NCI-H1092 treated with DMSO at 0.1 percent for 48 hours (cell line): Measurements from ENCODE around the gene SMARCD2.
A peak's percentile ranks its signal among the peaks of the same experiment; 100 is the strongest.
"Not testable (repeated sequence)": the region's sequence is repeated elsewhere in the genome, so short reads cannot be mapped to it uniquely, and the experiment has no call there.

Source experiments
- DNase-seq: peaks from one replicate; lab custom pipeline; 2025; lab: John Stamatoyannopoulos, UW

The SMARCD2 gene

DNA sequence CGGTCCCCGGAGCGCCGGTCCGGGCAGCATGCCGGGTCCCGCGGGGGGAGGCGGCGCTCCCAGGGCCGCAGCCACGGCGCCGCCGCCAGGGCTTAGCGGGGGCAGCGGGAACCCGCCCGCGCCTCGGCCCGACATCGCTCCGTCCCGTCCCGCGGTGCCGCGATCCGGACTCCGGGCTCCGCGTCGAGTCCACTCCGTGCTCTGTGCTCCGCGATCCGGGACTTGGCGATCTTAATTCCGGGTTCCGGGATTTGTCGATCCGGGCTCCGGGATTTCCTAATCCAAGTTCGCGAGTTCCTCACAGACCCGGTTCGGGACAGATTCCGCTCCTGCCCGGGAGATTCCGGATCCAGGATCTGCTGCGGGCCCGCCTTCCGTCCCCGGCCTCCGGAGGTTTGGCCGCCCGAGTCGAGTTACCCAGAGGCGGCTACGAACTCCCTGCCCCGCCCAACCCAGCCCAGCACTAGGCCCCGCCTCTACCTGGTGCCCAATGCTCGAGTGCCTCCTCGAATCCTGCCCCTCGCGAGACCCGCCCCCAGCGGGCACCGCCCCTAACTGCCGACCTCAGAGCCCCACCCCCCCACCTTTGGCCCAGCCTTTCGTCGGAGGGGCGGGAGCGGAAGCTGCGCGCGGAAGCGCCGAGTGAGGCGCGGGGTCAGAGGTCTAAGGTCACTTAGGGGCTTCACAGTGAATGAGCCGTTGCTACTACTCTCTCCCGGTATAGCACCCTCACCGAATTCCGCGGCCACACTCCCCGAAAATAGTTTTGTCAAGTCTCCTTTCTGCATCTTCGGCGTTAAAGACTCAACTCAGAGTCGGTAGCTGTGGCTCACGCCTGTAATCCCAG, at the start of gene SMARCD2:
SMARCD2 (minus strand) TSS at position 146 of the 847 bp plus-strand sequence; CDS start at position 135, 11 bp downstream.
- peak; percentile 93 for DNase-seq

GRCh38 chr17:63889026-63889848, 46.8 kb upstream of the SMARCD2 start:
- not testable (repeated sequence) for DNase-seq

DNA sequence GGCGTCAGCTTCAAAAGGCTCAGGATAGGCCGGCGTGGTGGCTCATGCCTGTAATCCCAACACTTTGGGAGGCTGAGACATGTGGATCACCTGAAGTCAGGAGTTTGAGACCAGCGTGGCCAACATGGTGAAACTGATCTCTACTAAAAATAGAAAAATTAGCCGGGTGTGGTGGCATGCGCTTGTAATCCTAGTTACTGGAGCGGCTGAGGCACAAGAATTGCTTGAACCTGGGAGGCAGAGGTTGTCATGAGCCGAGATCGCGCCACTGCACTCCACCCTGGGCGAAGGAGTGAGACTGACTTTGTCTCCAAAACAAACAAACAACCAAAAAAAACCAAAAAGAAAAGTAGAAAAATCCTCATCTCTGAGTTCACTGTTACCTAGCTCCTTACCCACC, 42.6 kb upstream of the SMARCD2 start:
- DNase-seq, result not testable (repeated sequence)

GRCh38 chr17:63882626-63883126, 40.2 kb upstream of the SMARCD2 start:
- not testable (repeated sequence) for DNase-seq

DNA sequence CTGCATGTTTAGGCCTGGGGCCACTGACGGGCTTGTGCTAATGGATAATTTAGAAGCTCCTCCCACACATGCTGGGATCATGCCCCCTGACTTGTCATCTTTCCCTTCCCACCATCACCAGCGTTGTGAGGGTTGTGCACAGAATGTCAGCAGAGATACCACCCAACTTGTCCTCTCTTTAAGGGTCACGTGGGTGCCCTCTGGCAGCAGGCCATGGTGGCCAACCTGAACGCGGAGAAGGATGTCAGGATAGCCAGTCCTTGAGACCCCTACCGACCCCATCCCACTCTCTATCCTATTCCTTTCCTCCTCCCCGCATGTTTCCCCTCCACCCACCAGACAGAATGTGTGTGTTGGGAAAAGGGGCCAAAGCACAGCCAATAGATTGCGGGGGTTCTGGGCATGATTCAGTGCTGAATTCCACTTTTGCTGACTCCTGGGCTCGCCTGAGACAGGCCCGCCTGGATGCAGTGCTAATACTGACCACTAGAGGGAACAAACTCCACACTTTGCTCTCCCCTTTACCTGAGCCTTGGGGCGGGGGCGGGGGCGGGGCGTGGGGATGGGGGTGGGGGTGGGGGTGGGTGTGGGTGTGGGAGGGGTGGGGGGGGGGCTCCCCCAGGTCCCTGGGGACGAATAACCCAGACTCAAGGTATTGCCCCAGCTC, 39.6 kb upstream of the SMARCD2 start, which contains the start of gene GH2:
GH2 (minus strand) TSS at position 10 of the 667 bp plus-strand sequence. CDS start 143 bp downstream, outside the sequence.
- no peak for DNase-seq

DNA sequence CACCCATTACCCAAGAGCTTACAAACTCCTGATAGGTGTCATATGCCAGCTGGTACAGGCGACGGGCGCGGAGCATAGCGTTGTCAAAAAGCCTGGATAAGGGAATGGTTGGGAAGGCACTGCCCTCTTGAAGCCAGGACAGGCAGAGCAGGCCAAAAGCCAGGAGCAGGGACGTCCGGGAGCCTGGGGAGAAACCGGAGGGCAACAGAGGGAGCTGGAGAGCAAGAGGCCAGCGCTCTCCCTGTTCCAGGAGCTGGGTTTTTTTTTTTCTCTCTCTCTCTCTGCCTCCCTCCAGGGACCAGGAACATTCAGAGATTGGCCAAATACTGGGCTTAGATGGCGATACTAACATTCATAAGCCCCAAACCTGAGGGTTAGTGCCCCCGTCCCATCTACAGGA, 38.9 kb upstream of the SMARCD2 start:
- not testable (repeated sequence) for DNase-seq

GRCh38 chr17:63880706-63881105, 38.2 kb upstream of the SMARCD2 start:
- no peak for DNase-seq

- not testable (repeated sequence) for DNase-seq
Measured at GRCh38 chr17:63878413-63878812, 35.9 kb upstream of the SMARCD2 start.

- DNase-seq, result not testable (repeated sequence)
Measured at GRCh38 chr17:63874693-63875092, 32.2 kb upstream of the SMARCD2 start.

DNA sequence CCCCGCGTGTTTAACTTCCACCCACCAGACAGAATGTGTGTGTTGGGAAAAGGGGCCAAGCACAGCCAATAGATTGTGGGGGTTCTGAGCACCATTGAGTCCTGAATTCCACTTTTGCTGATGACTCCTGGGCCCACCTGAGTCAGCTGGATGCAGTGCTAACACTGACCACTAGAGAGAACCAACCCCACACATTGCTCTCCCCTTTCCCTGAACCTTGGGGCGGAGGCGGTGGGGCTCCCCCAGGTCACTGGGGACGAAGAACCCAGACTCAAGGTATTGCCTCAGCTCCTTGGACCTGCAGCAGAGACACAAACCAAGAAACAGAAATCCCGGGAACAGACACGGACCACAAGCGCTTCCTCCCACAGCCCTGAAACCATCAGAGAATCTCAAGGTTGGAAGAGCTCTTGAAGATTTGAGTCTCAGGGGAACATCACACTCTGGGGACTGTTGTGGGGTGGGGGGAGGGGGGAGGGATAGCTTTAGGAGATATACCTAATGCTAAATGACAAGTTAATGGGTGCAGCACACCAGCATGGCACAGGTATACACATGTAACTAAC, 31.7 kb upstream of the SMARCD2 start:
- DNase-seq, result not testable (repeated sequence)

- DNase-seq, result not testable (repeated sequence)
Measured at GRCh38 chr17:63873577-63873976, 31.1 kb upstream of the SMARCD2 start, which contains the start of gene CSH2. TSS of gene CSH2 (minus strand) at chr17:63873677. CDS start at chr17:63873614, 63 bp downstream.

DNA sequence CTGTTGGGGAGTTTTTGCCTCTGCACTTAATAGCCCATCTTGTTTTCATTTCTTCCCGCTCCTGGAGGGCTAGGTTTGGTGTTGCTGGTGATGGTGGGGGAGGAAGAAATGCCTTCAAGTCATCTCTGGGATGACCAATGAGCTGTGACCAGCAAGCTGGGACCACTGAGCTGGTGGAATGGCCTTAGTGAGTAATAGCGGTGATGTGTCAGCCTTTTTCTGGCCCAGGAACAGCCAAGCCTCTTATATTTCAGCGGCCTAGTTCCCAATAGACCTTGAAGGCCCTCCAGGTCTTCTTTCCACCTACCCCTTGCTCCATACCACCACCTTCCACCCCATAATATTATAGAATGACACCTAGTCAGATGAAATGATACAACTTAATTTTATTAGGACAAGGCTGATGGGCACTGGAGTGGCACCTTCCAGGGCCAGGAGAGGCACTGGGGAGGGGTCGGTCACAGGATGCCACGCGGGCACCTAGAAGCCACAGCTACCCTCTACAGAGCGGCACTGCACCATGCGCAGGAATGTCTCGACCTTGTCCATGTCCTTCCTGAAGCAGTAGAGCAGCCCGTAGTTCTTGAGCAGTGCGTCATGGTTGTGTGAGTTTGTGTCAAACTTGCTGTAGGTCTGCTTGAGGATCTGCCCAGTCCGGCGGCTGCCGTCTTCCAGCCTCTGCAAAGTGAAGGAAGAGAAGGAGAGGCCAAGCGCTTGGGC, 29.3 kb upstream of the SMARCD2 start:
- DNase-seq, result not testable (repeated sequence)

- not testable (repeated sequence) for DNase-seq
Measured at GRCh38 chr17:63870292-63870665, 27.8 kb upstream of the SMARCD2 start.

GRCh38 chr17:63869491-63870291, 27.2 kb upstream of the SMARCD2 start:
- not testable (repeated sequence) for DNase-seq

DNA sequence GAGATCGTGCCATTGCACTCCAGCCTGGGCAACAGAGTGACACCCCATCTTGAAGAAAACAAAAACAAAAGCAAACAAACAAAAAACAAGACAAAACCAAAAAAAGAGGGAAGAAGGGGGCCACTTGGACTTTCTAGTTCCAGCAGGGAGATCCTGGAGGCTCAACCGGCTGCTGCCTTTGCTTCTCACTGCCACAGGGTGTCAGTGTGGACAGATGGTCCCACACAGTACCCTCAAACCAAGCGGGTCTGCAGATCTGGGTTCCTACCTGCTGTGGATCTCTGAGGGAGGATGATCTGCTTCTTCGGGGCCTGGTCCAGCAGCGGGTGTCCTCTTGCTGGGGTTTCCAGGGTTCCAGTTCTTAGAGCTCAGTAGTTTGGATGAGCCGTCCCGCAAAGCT, 24.1 kb upstream of the SMARCD2 start:
- not testable (repeated sequence) for DNase-seq

DNA sequence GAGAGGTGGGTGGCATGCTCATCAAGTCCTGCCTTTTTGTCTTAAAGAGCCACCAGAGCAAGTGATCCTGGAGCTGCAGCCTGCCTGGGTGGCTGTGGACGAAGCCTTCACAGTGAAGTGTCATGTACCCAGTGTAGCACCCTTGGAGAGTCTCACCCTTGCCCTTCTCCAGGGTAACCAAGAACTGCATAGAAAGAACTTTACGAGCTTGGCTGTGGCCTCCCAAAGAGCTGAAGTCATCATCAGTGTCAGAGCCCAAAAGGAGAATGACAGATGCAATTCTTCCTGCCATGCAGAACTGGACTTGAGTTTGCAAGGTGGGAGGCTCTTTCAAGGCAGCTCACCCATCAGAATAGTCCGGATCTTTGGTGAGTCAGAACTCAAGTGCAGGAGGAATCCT, 16.8 kb upstream of the SMARCD2 start:
- no peak for DNase-seq

DNA sequence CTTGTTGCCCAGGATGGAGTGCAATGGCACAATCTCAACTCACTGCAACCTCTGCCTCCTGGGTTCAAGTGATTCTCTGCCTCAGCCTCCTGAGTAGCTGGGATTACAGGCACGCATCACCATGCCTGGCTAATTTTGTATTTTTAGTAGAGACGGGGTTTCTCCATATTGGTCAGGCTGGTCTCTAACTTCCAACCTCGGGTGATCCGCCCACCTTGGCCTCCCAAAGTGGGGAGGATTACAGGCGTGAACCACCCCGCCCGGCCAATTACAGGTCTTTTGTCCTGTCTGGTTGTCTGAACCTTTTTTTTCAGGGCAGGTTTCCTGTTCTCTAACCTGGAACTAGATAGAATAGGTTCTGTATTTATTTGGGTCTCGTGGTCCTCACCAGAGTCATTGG, 13.9 kb upstream of the SMARCD2 start:
- not testable (repeated sequence) for DNase-seq

DNA sequence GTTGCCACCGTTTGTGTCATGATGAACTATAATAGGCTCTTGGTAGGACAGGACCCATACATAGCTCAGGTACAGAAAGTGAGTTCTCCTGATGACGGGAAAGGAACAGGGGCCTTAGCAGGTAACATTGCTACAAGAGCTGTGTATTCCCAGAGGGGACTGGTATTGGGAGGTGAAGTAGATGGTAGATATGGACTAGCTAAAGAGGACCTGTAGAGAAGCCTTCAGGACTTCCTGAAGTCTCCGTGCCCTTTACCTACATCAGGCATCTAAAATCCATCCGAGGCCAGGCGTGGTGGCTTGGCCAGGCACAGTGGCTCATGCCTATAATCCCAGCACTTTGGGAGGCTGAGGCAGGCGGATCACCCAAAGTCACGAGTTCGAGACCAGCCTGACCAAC, 12.7 kb upstream of the SMARCD2 start:
- DNase-seq, result no peak

GRCh38 chr17:63854709-63855108, 12.2 kb upstream of the SMARCD2 start:
- no peak for DNase-seq

DNA sequence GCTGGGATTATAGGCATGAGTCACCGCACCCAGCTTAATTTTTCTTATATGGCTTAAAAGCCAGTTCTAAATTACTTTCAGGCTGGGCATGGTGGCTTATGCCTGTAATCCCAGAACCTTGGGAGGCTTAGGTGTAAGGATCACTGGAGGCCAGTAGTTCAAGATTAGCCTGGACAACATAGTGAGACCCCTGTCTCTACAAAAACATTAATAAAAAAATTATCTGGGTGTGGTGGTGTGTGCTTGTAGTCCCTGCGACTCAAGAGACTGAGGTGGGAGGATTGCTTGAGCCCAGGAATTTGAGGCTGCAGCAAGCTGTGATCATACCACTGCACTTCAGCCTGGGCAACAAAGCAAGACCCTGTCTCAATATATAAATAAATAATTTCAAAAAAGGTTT, 10.8 kb upstream of the SMARCD2 start:
- no peak for DNase-seq
